GM12875 (cell line): ENCODE results near the gene MRPS21.

Source experiments
- H3K4me3 ChIP-seq: one replicate; pipeline ENCODE4 v1.5.1; 2011; ENCODE audit warnings: low read depth, low read length, control low read depth
- TF ChIP-seq, protein P1 (sequence below): IDR thresholded peaks from 2 replicates; pipeline ENCODE4 v1.5.1; 2011; ENCODE audit warnings: low read depth, mild to moderate bottlenecking, control low read depth, inconsistent platforms, low read length, moderate library complexity, borderline replicate concordance; ENCODE audit not compliant: insufficient read depth

MRPS21 gene

DNA sequence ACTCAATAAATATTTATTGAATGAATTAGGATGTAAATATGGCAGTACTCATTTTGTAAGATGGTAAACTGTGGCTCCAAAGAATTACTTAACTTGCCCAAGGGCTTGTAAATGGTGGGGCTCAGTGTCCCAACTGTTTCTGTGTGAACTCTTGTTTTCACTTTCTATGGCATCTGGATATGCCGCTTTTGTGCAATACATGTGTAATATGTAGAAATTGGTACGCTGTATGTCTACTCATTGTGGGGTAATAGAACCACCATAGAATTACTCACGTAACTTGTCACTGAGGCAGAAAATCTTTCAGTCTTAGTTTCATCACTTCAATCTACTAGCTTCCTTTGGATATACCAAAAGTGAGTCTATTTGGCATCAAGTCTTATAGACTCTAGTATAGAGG is 28.6 kb downstream of the MRPS21 start:
- TF ChIP-seq, protein P1, sequence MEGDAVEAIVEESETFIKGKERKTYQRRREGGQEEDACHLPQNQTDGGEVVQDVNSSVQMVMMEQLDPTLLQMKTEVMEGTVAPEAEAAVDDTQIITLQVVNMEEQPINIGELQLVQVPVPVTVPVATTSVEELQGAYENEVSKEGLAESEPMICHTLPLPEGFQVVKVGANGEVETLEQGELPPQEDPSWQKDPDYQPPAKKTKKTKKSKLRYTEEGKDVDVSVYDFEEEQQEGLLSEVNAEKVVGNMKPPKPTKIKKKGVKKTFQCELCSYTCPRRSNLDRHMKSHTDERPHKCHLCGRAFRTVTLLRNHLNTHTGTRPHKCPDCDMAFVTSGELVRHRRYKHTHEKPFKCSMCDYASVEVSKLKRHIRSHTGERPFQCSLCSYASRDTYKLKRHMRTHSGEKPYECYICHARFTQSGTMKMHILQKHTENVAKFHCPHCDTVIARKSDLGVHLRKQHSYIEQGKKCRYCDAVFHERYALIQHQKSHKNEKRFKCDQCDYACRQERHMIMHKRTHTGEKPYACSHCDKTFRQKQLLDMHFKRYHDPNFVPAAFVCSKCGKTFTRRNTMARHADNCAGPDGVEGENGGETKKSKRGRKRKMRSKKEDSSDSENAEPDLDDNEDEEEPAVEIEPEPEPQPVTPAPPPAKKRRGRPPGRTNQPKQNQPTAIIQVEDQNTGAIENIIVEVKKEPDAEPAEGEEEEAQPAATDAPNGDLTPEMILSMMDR = no peak
- H3K4me3 ChIP-seq = peak overlapping the region; percentile 60

DNA sequence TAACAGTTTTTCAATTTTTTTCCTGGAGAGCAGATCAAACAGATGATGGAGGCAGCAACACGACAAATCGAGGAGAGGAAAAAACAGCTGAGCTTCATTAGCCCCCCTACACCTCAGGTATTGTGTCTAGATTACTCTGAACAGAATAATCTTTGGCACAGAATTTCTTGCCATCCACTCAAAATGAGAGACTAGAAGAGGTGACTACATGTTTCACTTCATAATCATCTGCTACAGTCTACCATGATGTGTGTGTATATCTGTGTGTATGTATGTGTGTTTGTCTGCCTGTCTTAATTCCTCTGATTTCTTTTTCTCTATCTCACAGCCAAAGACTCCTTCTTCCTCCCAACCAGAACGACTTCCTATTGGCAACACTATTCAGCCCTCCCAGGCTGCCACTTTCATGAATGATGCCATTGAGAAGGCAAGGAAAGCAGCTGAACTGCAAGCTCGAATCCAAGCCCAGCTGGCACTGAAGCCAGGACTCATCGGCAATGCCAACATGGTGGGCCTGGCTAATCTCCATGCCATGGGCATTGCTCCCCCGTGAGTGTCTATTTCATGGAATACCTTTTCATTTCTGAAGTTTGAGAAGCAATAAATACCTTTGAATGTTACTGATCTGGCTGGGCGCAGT is 39.1 kb downstream of the MRPS21 start:
- H3K4me3 ChIP-seq = no peak overlapping the region
- TF ChIP-seq, protein P1 = no peak

DNA sequence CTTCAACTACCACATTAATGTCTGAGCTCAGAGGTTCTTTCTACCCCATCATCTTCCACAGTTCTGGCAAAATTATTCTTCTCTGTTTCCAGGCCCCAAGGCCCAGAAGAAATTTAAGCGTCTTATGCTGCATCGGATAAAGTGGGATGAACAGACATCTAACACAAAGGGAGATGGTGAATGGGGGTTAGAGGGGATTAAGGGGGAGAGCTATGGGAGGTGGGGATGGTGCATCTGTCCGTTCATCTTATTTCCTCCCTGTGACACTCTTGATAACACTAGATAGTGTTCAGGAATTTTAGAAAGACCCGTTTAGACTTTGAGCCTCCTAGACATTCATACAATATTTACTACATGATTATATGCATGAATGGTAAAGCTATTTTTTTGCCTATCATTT is 52.7 kb downstream of the MRPS21 start:
- TF ChIP-seq, protein P1 = no peak

DNA sequence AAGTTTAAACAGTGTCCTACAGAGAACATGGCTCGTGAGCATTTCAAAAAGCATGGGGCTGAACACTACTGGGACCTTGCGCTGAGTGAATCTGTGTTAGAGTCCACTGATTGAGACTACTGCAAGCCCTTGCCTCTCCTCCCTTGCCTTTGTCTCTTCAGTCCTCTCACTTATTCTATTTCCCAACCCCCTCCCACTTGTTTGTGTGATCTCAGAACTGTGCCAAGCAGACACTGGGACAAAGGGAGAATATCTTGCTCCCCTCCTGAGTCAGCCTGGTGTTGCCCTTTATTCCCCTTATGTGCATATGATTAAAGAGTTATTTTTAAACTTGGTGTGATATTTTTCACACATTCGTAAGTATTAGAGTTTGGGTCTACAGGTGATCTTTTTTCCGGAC is 59.2 kb downstream of the MRPS21 start:
- no peak overlapping the region for H3K4me3 ChIP-seq
- TF ChIP-seq, protein P1 = no peak

More for the DNA sequence above, 52.7 kb downstream of the MRPS21 start:
- H3K4me3 ChIP-seq = no peak overlapping the region
